ENCODE measurements around the gene SLC26A1.
"Not testable (repeated sequence)": the region's sequence is repeated elsewhere in the genome, so short reads cannot be mapped to it uniquely, and the experiment has no call there.

SLC26A1 gene

DNA sequence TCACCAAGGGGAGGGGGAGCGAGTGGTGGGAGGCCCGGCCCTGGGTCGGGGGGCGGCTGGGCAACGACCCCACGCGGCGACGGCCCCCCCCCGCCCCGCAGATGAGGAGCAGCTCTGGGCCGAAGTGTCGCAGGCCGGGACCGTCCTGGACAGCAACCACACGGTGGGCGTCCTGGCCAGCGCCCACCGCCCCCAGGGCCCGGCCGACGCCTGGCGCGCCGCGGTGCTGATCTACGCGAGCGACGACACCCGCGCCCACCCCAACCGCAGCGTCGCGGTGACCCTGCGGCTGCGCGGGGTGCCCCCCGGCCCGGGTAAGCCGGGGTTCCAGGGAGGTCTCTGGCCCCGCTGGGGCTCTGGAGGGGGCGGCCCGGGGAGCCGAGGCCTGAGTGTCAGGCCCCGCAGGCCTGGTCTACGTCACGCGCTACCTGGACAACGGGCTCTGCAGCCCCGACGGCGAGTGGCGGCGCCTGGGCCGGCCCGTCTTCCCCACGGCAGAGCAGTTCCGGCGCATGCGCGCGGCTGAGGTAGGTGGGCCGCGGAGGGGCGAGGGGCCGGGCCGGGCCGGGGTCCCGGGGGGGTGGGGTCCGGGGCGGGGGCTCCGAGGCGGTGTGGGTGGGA lies 9.5 kb upstream of the SLC26A1 start:
- TF ChIP-seq, protein P1, sequence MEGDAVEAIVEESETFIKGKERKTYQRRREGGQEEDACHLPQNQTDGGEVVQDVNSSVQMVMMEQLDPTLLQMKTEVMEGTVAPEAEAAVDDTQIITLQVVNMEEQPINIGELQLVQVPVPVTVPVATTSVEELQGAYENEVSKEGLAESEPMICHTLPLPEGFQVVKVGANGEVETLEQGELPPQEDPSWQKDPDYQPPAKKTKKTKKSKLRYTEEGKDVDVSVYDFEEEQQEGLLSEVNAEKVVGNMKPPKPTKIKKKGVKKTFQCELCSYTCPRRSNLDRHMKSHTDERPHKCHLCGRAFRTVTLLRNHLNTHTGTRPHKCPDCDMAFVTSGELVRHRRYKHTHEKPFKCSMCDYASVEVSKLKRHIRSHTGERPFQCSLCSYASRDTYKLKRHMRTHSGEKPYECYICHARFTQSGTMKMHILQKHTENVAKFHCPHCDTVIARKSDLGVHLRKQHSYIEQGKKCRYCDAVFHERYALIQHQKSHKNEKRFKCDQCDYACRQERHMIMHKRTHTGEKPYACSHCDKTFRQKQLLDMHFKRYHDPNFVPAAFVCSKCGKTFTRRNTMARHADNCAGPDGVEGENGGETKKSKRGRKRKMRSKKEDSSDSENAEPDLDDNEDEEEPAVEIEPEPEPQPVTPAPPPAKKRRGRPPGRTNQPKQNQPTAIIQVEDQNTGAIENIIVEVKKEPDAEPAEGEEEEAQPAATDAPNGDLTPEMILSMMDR (conservative IDR thresholded peaks at IDR 0.05; ENCODE audit: control insufficient read depth, insufficient read depth, low read depth, low read length) = no peak
- DNase-seq (ENCODE audit: low read depth) = no peak
- no peak overlapping the region for H3K4me3 ChIP-seq (ENCODE audit: control insufficient read depth, low read depth, low read length)

DNA sequence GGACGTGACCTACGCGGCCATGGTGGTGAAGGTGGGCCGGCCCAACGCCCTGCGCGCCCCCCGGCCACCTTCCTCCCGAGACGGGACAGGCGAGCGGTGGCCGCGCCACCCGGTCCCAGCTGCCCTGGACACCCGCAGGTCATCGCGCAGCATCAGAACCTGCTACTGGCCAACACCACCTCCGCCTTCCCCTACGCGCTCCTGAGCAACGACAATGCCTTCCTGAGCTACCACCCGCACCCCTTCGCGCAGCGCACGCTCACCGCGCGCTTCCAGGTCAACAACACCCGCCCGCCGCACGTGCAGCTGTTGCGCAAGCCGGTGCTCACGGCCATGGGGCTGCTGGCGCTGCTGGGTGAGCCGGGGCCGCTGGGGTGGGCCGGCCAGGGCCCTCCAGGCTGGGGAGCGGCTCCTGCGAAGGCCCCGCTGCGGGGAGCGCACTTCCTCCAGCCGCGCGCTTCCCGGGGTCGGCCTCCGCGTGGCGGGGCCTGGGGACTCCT lies 9.0 kb upstream of the SLC26A1 start:
- H3K4me3 ChIP-seq (ENCODE audit: control insufficient read depth, low read depth, low read length) = no peak overlapping the region
- DNase-seq (ENCODE audit: low read depth) = peak; percentile 39
- TF ChIP-seq, protein P1 (conservative IDR thresholded peaks at IDR 0.05; ENCODE audit: control insufficient read depth, insufficient read depth, low read depth, low read length) = no peak

DNA sequence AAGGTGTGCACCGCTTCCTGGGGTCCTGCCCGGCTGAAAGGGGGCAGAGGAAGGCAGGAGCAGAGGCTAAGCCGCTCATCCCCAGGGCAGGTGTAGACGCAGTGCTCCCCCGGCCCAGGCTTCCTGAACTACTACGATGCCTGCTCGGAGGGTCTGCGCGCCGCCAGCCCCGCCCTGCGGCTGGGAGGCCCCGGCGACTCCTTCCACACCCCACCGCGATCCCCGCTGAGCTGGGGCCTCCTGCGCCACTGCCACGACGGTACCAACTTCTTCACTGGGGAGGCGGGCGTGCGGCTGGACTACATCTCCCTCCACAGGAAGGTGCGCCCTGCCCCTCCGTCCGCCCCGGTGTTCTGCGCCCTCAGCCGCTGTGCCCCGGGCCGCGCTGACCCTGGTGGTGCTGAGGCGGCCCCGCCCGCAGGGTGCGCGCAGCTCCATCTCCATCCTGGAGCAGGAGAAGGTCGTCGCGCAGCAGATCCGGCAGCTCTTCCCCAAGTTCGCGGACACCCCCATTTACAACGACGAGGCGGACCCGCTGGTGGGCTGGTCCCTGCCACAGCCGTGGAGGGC lies 8.4 kb upstream of the SLC26A1 start:
- TF ChIP-seq, protein P1 (conservative IDR thresholded peaks at IDR 0.05; ENCODE audit: control insufficient read depth, insufficient read depth, low read depth, low read length) = no peak
- DNase-seq (ENCODE audit: low read depth) = no peak
- no peak overlapping the region for H3K4me3 ChIP-seq (ENCODE audit: control insufficient read depth, low read depth, low read length)

DNA sequence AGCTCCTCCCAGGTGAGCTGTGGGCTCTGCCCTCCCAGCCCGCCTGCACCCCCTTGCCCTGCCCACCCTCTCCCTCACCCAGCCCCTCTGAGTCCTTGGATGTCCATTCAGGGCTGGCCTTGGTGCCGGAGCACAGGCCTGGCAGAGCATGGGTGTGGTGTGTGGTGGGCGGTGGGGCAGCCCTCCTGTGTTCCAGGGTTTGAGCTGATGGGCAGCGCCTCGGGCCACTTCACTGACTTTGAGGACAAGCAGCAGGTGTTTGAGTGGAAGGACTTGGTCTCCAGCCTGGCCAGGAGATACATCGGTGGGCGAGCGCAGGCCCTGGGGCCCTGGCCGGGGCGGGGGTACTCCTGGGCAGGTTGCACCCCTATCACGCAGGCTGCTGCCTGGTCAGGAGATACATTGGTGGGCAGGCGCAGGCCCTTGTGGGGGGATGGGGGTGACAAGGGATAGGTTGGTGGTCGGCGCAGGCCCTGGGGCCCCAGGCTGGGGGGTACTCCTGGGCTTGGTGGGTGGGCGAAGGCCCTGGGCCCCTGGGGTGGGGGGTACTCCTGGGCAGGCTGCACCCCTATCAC lies 7.6 kb upstream of the SLC26A1 start:
- DNase-seq (ENCODE audit: low read depth) = no peak
- TF ChIP-seq, protein P1 (conservative IDR thresholded peaks at IDR 0.05; ENCODE audit: control insufficient read depth, insufficient read depth, low read depth, low read length) = no peak

DNA sequence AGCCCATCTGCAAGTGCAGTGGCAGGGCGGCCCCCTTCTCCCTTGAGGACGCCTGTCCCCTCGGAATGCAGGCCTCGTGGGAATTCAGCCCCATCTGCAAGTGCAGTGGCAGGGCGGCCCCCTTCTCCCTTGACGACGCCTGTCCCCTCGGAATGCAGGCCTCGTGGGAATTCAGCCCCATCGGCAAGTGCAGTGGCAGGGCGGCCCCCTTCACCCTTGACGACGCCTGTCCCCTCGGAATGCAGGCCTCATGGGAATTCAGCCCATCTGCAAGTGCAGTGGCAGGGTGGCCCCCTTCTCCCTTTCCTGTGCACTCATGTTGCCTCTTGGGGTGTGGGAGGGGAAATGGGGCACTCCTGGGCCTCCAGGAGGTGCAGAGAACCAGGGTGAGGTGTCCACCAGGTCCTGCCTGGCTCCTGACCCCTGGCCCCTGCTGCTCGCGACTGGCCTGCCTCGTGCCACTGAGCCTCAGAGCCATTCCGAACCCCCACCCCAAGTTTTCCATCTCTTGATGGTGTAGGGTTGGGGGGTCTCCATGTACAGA lies 6.8 kb upstream of the SLC26A1 start:
- no peak overlapping the region for H3K4me3 ChIP-seq (ENCODE audit: control insufficient read depth, low read depth, low read length)
- no peak for DNase-seq (ENCODE audit: low read depth)
- TF ChIP-seq, protein P1 (conservative IDR thresholded peaks at IDR 0.05; ENCODE audit: control insufficient read depth, insufficient read depth, low read depth, low read length) = no peak

More for the DNA sequence above, 7.6 kb upstream of the SLC26A1 start:
- no peak overlapping the region for H3K4me3 ChIP-seq (ENCODE audit: control insufficient read depth, low read depth, low read length)

DNA sequence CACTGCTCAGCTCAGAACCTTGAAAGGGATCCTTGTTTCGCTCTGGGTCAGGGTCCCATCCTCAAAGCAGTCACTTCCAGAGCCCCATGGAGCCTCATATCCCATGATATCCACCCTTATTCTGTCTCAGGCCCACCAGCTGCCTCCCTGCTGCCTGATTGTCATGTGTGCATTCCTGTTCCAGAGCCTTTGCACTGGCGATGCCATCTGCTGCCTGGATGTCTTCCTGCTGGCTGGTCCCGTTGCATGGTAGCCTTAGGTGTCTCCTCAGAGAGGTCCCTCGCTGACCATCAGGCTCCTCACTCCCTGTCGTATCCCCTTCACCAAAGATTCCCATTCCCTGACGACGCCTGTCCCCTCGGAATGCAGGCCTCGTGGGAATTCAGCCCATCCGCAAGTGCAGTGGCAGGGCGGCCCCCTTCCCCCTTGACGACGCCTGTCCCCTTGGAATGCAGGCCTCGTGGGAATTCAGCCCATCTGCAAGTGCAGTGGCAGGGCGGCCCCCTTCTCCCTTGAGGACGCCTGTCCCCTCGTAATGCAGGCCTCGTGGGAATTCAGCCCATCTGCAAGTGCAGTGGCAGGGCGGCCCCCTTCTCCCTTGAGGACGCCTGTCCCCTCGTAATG lies 6.1 kb upstream of the SLC26A1 start:
- H3K4me3 ChIP-seq (ENCODE audit: control insufficient read depth, low read depth, low read length); DNase-seq (ENCODE audit: low read depth): not testable (repeated sequence)

Data from fibroblast of mammary gland (primary cell).